HG03064 (cell line): ENCODE data around the gene CCNQ.
A peak's percentile ranks its signal among the peaks of the same experiment; 100 is the strongest.

ENCODE experiments used
- ATAC-seq: cut with Tn5 transposase; IDR thresholded peaks from one replicate; pipeline ENCODE4 v1.9.1; 2021; ENCODE audit warnings: low read depth; ENCODE audit not compliant: unreplicated experiment

CCNQ gene

GRCh38 chrX:153598541-153599191 lies at the start of gene CCNQ:
Gene CCNQ (minus strand): TSS chrX:153599139. CDS start chrX:153599073, 66 bp downstream.
- ATAC-seq = peak; percentile 47

- ATAC-seq = no peak
Measured at GRCh38 chrX:153647461-153648357, 48.8 kb upstream of the CCNQ start.

GRCh38 chrX:153646620-153647373 lies 47.9 kb upstream of the CCNQ start, which contains the start of gene DUSP9:
Gene DUSP9 (plus strand): TSS chrX:153647203. CDS start chrX:153647954, 751 bp downstream.
- ATAC-seq = no peak

GRCh38 chrX:153645921-153646488 lies 47.1 kb upstream of the CCNQ start:
- no peak for ATAC-seq

GRCh38 chrX:153645151-153645550 lies 46.2 kb upstream of the CCNQ start:
- ATAC-seq = no peak

GRCh38 chrX:153644356-153645125 lies 45.6 kb upstream of the CCNQ start:
- no peak for ATAC-seq

- ATAC-seq = no peak
Measured at GRCh38 chrX:153643431-153644351, 44.8 kb upstream of the CCNQ start.

- no peak for ATAC-seq
Measured at GRCh38 chrX:153642655-153643430, 43.9 kb upstream of the CCNQ start.

GRCh38 chrX:153642051-153642654 lies 43.2 kb upstream of the CCNQ start:
- ATAC-seq = no peak

- no peak for ATAC-seq
Measured at GRCh38 chrX:153641627-153642026, 42.7 kb upstream of the CCNQ start.

GRCh38 chrX:153640736-153641575 lies 42.0 kb upstream of the CCNQ start:
- no peak for ATAC-seq

- no peak for ATAC-seq
Measured at GRCh38 chrX:153640045-153640686, 41.2 kb upstream of the CCNQ start.

- ATAC-seq = no peak
Measured at GRCh38 chrX:153639177-153640044, 40.5 kb upstream of the CCNQ start.

GRCh38 chrX:153638436-153639176 lies 39.7 kb upstream of the CCNQ start:
- no peak for ATAC-seq

GRCh38 chrX:153638041-153638371 lies 39.1 kb upstream of the CCNQ start:
- no peak for ATAC-seq
